Measurements from ENCODE around the gene OR6B2. TPM values are rescaled to one million over a fixed set of nuclear protein-coding genes. Genes with fewer than 3 reads are reported as not detected.

OR6B2 gene
- total RNA-seq, 1 donor from 2014 or later: 0.23 TPM

DNA sequence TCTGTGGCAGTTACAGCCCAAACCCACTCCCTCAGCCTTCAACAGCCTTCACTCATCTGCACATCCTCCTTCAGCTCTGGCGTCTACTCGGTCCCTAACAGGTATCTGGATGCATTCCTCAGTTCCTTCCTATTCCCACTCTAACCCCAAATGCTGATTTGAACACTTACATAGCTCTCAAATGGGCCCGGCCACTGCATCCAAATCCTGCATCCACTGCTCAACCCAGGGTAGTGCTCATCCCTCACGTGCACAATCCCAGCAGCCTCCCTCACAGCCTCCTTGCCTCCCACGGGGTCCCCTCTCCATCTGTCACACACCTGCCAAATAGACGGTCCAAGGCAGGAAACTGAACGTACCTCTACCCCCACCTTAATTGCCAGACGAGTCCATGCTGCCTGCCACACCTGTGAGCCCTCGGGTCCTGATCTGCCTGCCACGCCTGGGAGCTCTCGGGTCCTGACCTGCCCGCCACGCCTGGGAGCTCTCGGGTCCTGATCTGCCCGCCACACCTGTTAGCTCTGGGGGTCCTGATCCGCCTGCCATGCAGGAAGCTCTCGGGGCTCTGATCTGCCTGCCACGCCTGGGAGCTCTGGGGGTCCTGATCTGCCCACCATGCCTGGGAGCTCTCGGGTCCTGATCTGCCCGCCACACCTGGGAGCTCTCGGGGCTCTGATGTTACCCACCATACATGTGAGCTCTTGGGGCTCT is 13.2 kb upstream of the OR6B2 start:
- Mint-ChIP-seq H3K27me3 (ENCODE audit: unreplicated experiment) (peaks cover 3% of the 10 kb centered on the region), H3K4me1 (ENCODE audit: unreplicated experiment) (no peaks in the 10 kb centered on the region), H3K27ac (ENCODE audit: unreplicated experiment) (no peak overlapping the region), H3K9me3 (ENCODE audit: unreplicated experiment) (no peaks in the 10 kb centered on the region), H3K36me3 (ENCODE audit: low read depth, unreplicated experiment) (no peaks in the 10 kb centered on the region), H3K4me3 (ENCODE audit: unreplicated experiment) (no peak overlapping the region)
- DNase-seq (ENCODE audit: low spot score): no peak
- TF ChIP-seq, protein P1, sequence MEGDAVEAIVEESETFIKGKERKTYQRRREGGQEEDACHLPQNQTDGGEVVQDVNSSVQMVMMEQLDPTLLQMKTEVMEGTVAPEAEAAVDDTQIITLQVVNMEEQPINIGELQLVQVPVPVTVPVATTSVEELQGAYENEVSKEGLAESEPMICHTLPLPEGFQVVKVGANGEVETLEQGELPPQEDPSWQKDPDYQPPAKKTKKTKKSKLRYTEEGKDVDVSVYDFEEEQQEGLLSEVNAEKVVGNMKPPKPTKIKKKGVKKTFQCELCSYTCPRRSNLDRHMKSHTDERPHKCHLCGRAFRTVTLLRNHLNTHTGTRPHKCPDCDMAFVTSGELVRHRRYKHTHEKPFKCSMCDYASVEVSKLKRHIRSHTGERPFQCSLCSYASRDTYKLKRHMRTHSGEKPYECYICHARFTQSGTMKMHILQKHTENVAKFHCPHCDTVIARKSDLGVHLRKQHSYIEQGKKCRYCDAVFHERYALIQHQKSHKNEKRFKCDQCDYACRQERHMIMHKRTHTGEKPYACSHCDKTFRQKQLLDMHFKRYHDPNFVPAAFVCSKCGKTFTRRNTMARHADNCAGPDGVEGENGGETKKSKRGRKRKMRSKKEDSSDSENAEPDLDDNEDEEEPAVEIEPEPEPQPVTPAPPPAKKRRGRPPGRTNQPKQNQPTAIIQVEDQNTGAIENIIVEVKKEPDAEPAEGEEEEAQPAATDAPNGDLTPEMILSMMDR (IDR thresholded peaks at IDR 0.05; ENCODE audit: unreplicated experiment): no peak

GRCh38 chr2:240042740-240043139 is 12.5 kb upstream of the OR6B2 start:
- no peaks in the 10 kb centered on the region for H3K4me1 Mint-ChIP-seq (ENCODE audit: unreplicated experiment)
- no peak for DNase-seq (ENCODE audit: low spot score)
- H3K9me3 Mint-ChIP-seq (ENCODE audit: unreplicated experiment): no peaks in the 10 kb centered on the region
- TF ChIP-seq, protein P1 (IDR thresholded peaks at IDR 0.05; ENCODE audit: unreplicated experiment): no peak
- H3K27me3 Mint-ChIP-seq (ENCODE audit: unreplicated experiment): peaks cover 3% of the 10 kb centered on the region
- no peaks in the 10 kb centered on the region for H3K36me3 Mint-ChIP-seq (ENCODE audit: low read depth, unreplicated experiment)
- no peak overlapping the region for H3K4me3 Mint-ChIP-seq (ENCODE audit: unreplicated experiment)
- H3K27ac Mint-ChIP-seq (ENCODE audit: unreplicated experiment): no peak overlapping the region

GRCh38 chr2:240041363-240041762 is 11.1 kb upstream of the OR6B2 start:
- peaks cover 3% of the 10 kb centered on the region for H3K27me3 Mint-ChIP-seq (ENCODE audit: unreplicated experiment)
- H3K9me3 Mint-ChIP-seq (ENCODE audit: unreplicated experiment): no peaks in the 10 kb centered on the region
- TF ChIP-seq, protein P1 (IDR thresholded peaks at IDR 0.05; ENCODE audit: unreplicated experiment): no peak
- no peaks in the 10 kb centered on the region for H3K36me3 Mint-ChIP-seq (ENCODE audit: low read depth, unreplicated experiment)
- DNase-seq (ENCODE audit: low spot score): no peak
- no peak overlapping the region for H3K4me3 Mint-ChIP-seq (ENCODE audit: unreplicated experiment)
- H3K4me1 Mint-ChIP-seq (ENCODE audit: unreplicated experiment): no peaks in the 10 kb centered on the region
- no peak overlapping the region for H3K27ac Mint-ChIP-seq (ENCODE audit: unreplicated experiment)

- H3K36me3 Mint-ChIP-seq (ENCODE audit: low read depth, unreplicated experiment): no peaks in the 10 kb centered on the region
- no peak overlapping the region for H3K4me3 Mint-ChIP-seq (ENCODE audit: unreplicated experiment)
- H3K4me1 Mint-ChIP-seq (ENCODE audit: unreplicated experiment): peaks cover 10% of the 10 kb centered on the region
- no peaks in the 10 kb centered on the region for H3K27me3 Mint-ChIP-seq (ENCODE audit: unreplicated experiment)
- no peaks in the 10 kb centered on the region for H3K9me3 Mint-ChIP-seq (ENCODE audit: unreplicated experiment)
- DNase-seq (ENCODE audit: low spot score): no peak
- H3K27ac Mint-ChIP-seq (ENCODE audit: unreplicated experiment): no peak overlapping the region
- TF ChIP-seq, protein P1 (IDR thresholded peaks at IDR 0.05; ENCODE audit: unreplicated experiment): no peak
Measured at GRCh38 chr2:240037358-240037757, 7.1 kb upstream of the OR6B2 start.

DNA sequence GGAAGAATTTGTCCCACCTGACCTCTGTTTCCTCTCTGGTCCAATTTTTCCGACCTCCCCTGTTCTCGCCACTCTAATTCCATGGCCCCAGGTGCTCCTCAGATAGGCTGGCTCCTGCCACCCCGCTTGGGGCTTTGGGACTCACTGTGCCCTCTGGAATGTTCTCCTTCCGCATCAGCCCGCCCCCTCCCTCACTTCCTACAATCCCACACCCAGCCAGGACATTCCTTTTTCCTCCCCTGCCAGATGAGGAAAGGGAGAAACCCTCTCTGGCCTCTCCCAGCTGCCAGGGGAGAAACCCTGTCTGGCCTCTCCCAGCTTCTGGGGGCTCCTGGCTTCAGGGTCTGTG is 3.1 kb upstream of the OR6B2 start:
- no peak overlapping the region for H3K4me3 Mint-ChIP-seq (ENCODE audit: unreplicated experiment)
- peaks cover 6% of the 10 kb centered on the region for H3K27me3 Mint-ChIP-seq (ENCODE audit: unreplicated experiment)
- H3K36me3 Mint-ChIP-seq (ENCODE audit: low read depth, unreplicated experiment): no peaks in the 10 kb centered on the region
- no peaks in the 10 kb centered on the region for H3K9me3 Mint-ChIP-seq (ENCODE audit: unreplicated experiment)
- no peak overlapping the region for H3K27ac Mint-ChIP-seq (ENCODE audit: unreplicated experiment)
- H3K4me1 Mint-ChIP-seq (ENCODE audit: unreplicated experiment): peaks cover 10% of the 10 kb centered on the region
- DNase-seq (ENCODE audit: low spot score): peak; percentile 17
- TF ChIP-seq, protein P1 (IDR thresholded peaks at IDR 0.05; ENCODE audit: unreplicated experiment): no peak
